Gastrocnemius medialis (tissue), 4 donors: Measurements from ENCODE around the gene TARP.

Experiments
- ATAC-seq, 2 donors: fragments of 150-250 bp; one replicate each; pipeline ENCODE4 v1.9.1; 2016
- DNase-seq, 2 donors: peaks; one replicate each; pipeline ENCODE4 v3.0.0-alpha.2; 2019
- H3K27ac ChIP-seq, 4 donors: fragments of 200-600 bp; sonication (generic); 1 replicate in 1 of 4; 2 replicates in 3 of 4; pipeline ENCODE4 v1.5.1; 2016 to 2018; ENCODE audit warnings: mild to moderate bottlenecking in 2 of 4, moderate library complexity in 1 of 4
- H3K27me3 ChIP-seq, 3 donors: fragments of 200-600 bp; sonication (generic) in 2 of 3; 1 replicate in 1 of 3; 2 replicates in 2 of 3; pipeline versions ENCODE4 v1.5.1 to v1.6.0; 2016 to 2019; ENCODE audit warnings: mild to moderate bottlenecking in 1 of 3, moderate library complexity in 1 of 3
- H3K36me3 ChIP-seq, 2 donors: fragments of 200-600 bp; sonication (generic) in 1 of 2; one replicate each; pipeline ENCODE4 v1.5.1; 2017 to 2018
- H3K4me1 ChIP-seq, 2 donors: fragments of 200-600 bp; sonication (generic) in 1 of 2; one replicate each; pipeline ENCODE4 v1.5.1; 2016 to 2017; ENCODE audit warnings: mild to moderate bottlenecking in 2 of 2
- H3K4me3 ChIP-seq, 4 donors: fragments of 200-600 bp; sonication (generic) in 3 of 4; 1 replicate in 1 of 4; 2 replicates in 3 of 4; pipeline ENCODE4 v1.5.1; 2016 to 2019; ENCODE audit warnings: mild to moderate bottlenecking in 2 of 4
- H3K9me3 ChIP-seq, 3 donors: fragments of 200-600 bp; sonication (generic) in 2 of 3; 1 replicate in 1 of 3; 2 replicates in 2 of 3; pipeline ENCODE4 v1.5.1; 2016 to 2019
- CTCF ChIP-seq, 5 experiments: fragments of 450-650 bp in 3 of 5; fragments of 200-600 bp in 2 of 5; sonication (generic) in 2 of 5; IDR thresholded peaks in 4 of 5; conservative IDR thresholded peaks in 1 of 5; 1 replicate in 4 of 5; 2 replicates in 1 of 5; pipeline ENCODE4 v1.5.1; 2016 to 2019; ENCODE audit warnings: antibody characterized with exemption in 5 of 5, mild to moderate bottlenecking in 3 of 5, moderate library complexity in 3 of 5
- POLR2A ChIP-seq, 2 donors: fragments of 450-650 bp; IDR thresholded peaks; one replicate each; pipeline ENCODE4 v1.6.1; 2017; ENCODE audit warnings: antibody characterized with exemption in 2 of 2, mild to moderate bottlenecking in 2 of 2, moderate library complexity in 2 of 2
- in situ Hi-C, 4 donors: fragments of 200-750 bp; cut with MboI; loops; one replicate each; pipeline versions ENCODE4 v1.15.0 to v1.8.0; 2017; ENCODE audit warnings: low sequenced_read_pairs in 4 of 4
- intact Hi-C: fragments of 100-400 bp; cut with DNase I; formaldehyde crosslinking; loops from one replicate; pipeline ENCODE4 v1.15.1; 2023; ENCODE audit warnings: low total_unique reads

The TARP gene

GRCh38 chr7:38316733-38317360 is 43.4 kb upstream of the TARP start:
- no peaks in the 10 kb centered on the region for H3K27me3 ChIP-seq
- no peak for TF ChIP-seq CTCF (IDR thresholded peaks at IDR 0.05 in 4 of 5, conservative IDR thresholded peaks at IDR 0.05 in 1 of 5)
- no peak for TF ChIP-seq POLR2A (IDR thresholded peaks at IDR 0.05)
- in situ Hi-C loops: no loop called here
- intact Hi-C loops: loop anchor here (5.0 kb wide), 1 partner anchor 105 kb away; no protein-coding TSS in a partner anchor
- H3K4me1 ChIP-seq: peaks cover 0 to 7% of the 10 kb centered on the region in 2 donors
- no peak overlapping the region for H3K27ac ChIP-seq
- no peak for DNase-seq
- H3K4me3 ChIP-seq: no peak overlapping the region
- no peak for ATAC-seq
- no peaks in the 10 kb centered on the region for H3K9me3 ChIP-seq
- no peaks in the 10 kb centered on the region for H3K36me3 ChIP-seq

GRCh38 chr7:38315410-38315809 is 42.0 kb upstream of the TARP start:
- Histone ChIP-seq H3K9me3 (no peaks in the 10 kb centered on the region), H3K4me1 (peaks cover 0 to 15% of the 10 kb centered on the region in 2 donors), H3K36me3 (no peaks in the 10 kb centered on the region), H3K27me3 (peaks cover 0 to 3% (median 0%) of the 10 kb centered on the region in 3 donors), H3K4me3 (no peak overlapping the region), H3K27ac (no peak overlapping the region)
- intact Hi-C loops: loop anchor here (5.0 kb wide), 1 partner anchor 103 kb away; no protein-coding TSS in a partner anchor
- TF ChIP-seq POLR2A (IDR thresholded peaks at IDR 0.05) (no peak), CTCF (IDR thresholded peaks at IDR 0.05 in 4 of 5, conservative IDR thresholded peaks at IDR 0.05 in 1 of 5) (no peak)
- DNase-seq: no peak
- in situ Hi-C loops: no loop called here
- no peak for ATAC-seq

- TF ChIP-seq CTCF (IDR thresholded peaks at IDR 0.05 in 4 of 5, conservative IDR thresholded peaks at IDR 0.05 in 1 of 5): no peak
- TF ChIP-seq POLR2A (IDR thresholded peaks at IDR 0.05): no peak
- Histone ChIP-seq H3K27me3 (peaks cover 0 to 3% (median 0%) of the 10 kb centered on the region in 3 donors), H3K27ac (peak overlapping the region in 3 of 4 donors; percentile 20 to 68 (median 52)), H3K4me3 (no peak overlapping the region), H3K4me1 (peaks cover 0 to 17% of the 10 kb centered on the region in 2 donors), H3K9me3 (no peaks in the 10 kb centered on the region), H3K36me3 (no peaks in the 10 kb centered on the region)
- DNase-seq (no peak), ATAC-seq (no peak)
- in situ Hi-C loops: no loop called here
- intact Hi-C loops: no loop called here
Observed at GRCh38 chr7:38312821-38313220, 39.4 kb upstream of the TARP start.

GRCh38 chr7:38311329-38311937 is 38.0 kb upstream of the TARP start:
- in situ Hi-C loops: no loop called here
- intact Hi-C loops: no loop called here
- H3K27ac ChIP-seq: peak overlapping the region; percentile 9 to 48 (median 34)
- no peaks in the 10 kb centered on the region for H3K9me3 ChIP-seq
- no peak for TF ChIP-seq CTCF (IDR thresholded peaks at IDR 0.05 in 4 of 5, conservative IDR thresholded peaks at IDR 0.05 in 1 of 5)
- no peak for TF ChIP-seq POLR2A (IDR thresholded peaks at IDR 0.05)
- peaks cover 0 to 3% (median 0%) of the 10 kb centered on the region in 3 donors for H3K27me3 ChIP-seq
- DNase-seq (no peak), ATAC-seq (no peak)
- H3K4me1 ChIP-seq: peaks cover 0 to 17% of the 10 kb centered on the region in 2 donors
- H3K36me3 ChIP-seq: no peaks in the 10 kb centered on the region
- peak overlapping the region; percentile 46 to 58 (median 50) for H3K4me3 ChIP-seq
